GM21576 (cell line): ENCODE data around the gene NPTX1.
A peak's percentile ranks its signal among the peaks of the same experiment; 100 is the strongest.

ENCODE experiments used
- ATAC-seq: cut with Tn5 transposase; IDR thresholded peaks from one replicate; pipeline ENCODE4 v1.9.1; 2021; ENCODE audit warnings: mild to moderate bottlenecking, moderate library complexity; ENCODE audit not compliant: unreplicated experiment

The NPTX1 gene

GRCh38 chr17:80463784-80464400 is 12.5 kb downstream of the NPTX1 start:
- no peak for ATAC-seq

- ATAC-seq = no peak
Observed at GRCh38 chr17:80461528-80462160, 14.8 kb downstream of the NPTX1 start.

- ATAC-seq = no peak
Observed at GRCh38 chr17:80460429-80460834, 16.0 kb downstream of the NPTX1 start.

GRCh38 chr17:80459234-80459633 is 17.2 kb downstream of the NPTX1 start:
- ATAC-seq = no peak

GRCh38 chr17:80458016-80458415 is 18.4 kb downstream of the NPTX1 start:
- no peak for ATAC-seq

GRCh38 chr17:80457236-80457856 is 19.1 kb downstream of the NPTX1 start:
- ATAC-seq = no peak

GRCh38 chr17:80456465-80457235 is 19.8 kb downstream of the NPTX1 start:
- ATAC-seq = no peak

GRCh38 chr17:80455784-80456183 is 20.6 kb downstream of the NPTX1 start:
- no peak for ATAC-seq

- peak; percentile 23 for ATAC-seq
Observed at GRCh38 chr17:80455336-80455710, 21.1 kb downstream of the NPTX1 start.

GRCh38 chr17:80454557-80455335 is 21.7 kb downstream of the NPTX1 start:
- peak; percentile 80 for ATAC-seq

GRCh38 chr17:80453998-80454556 is 22.3 kb downstream of the NPTX1 start:
- ATAC-seq = peak; percentile 23

- no peak for ATAC-seq
Observed at GRCh38 chr17:80453126-80453997, 23.0 kb downstream of the NPTX1 start.

- ATAC-seq = no peak
Observed at GRCh38 chr17:80452173-80452915, 24.1 kb downstream of the NPTX1 start.

GRCh38 chr17:80451104-80451775 is 25.2 kb downstream of the NPTX1 start:
- no peak for ATAC-seq

- no peak for ATAC-seq
Observed at GRCh38 chr17:80449930-80450576, 26.4 kb downstream of the NPTX1 start.

- ATAC-seq = no peak
Observed at GRCh38 chr17:80449194-80449929, 27.0 kb downstream of the NPTX1 start.

GRCh38 chr17:80447790-80448189 is 28.6 kb downstream of the NPTX1 start:
- no peak for ATAC-seq
